Testis (tissue), 2 donors: ENCODE measurements around the gene KTI12.

ENCODE experiments used
- POLR2A ChIP-seq: fragments of 450-650 bp; IDR thresholded peaks from one replicate; pipeline ENCODE4 v1.6.1; 2017; ENCODE audit warnings: antibody characterized with exemption, mild to moderate bottlenecking, moderate library complexity
- TF ChIP-seq, protein P1 (sequence below), 3 experiments: fragments of 450-650 bp in 2 of 3; fragments of 200-600 bp in 1 of 3; sonication (generic) in 1 of 3; IDR thresholded peaks; one replicate each; pipeline ENCODE4 v1.5.1; 2016 to 2019; ENCODE audit warnings: antibody characterized with exemption in 3 of 3, mild to moderate bottlenecking in 2 of 3, moderate library complexity in 1 of 3

DNA sequence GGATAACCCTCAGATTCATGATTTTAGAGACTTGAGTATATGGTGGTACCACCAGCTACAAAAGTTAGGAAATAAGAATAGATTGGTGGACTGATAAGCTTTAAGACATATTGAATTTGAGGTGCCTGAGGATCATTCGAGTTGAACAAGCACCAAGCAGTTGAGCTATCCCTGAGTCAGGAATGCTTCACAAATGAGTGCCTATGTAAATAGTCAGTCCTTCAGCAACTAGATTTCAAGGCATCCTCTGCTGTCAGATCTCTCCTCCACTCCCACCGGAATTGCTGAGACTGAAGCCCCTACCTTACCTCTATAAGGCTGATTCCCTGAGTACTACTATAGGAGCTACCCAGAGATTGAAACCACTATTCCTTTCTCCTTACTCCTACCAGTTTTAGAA is 29.6 kb upstream of the KTI12 start:
- TF ChIP-seq POLR2A = no peak
- TF ChIP-seq, protein P1, sequence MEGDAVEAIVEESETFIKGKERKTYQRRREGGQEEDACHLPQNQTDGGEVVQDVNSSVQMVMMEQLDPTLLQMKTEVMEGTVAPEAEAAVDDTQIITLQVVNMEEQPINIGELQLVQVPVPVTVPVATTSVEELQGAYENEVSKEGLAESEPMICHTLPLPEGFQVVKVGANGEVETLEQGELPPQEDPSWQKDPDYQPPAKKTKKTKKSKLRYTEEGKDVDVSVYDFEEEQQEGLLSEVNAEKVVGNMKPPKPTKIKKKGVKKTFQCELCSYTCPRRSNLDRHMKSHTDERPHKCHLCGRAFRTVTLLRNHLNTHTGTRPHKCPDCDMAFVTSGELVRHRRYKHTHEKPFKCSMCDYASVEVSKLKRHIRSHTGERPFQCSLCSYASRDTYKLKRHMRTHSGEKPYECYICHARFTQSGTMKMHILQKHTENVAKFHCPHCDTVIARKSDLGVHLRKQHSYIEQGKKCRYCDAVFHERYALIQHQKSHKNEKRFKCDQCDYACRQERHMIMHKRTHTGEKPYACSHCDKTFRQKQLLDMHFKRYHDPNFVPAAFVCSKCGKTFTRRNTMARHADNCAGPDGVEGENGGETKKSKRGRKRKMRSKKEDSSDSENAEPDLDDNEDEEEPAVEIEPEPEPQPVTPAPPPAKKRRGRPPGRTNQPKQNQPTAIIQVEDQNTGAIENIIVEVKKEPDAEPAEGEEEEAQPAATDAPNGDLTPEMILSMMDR (IDR thresholded peaks at IDR 0.05) = no peak
